Stimulated activated CD4-positive, alpha-beta T cell treated with anti-CD3 and anti-CD28 coated beads, Interleukin-4, amount 100 ng/mL, for 24 hours (primary cell): ENCODE measurements around the gene LRP6.

Source experiments
- DNase-seq: peaks from one replicate; pipeline ENCODE4 v3.0.0-alpha.2; 2020

LRP6 gene

GRCh38 chr12:12068751-12069150, 198.1 kb downstream of the LRP6 start:
- DNase-seq = no peak
